Peyer's patch (tissue), 4 donors: Measurements from ENCODE around the gene TRABD2A.

Experiments used
- POLR2A ChIP-seq, 2 donors: fragments of 450-650 bp; IDR thresholded peaks; one replicate each; pipeline ENCODE4 v1.5.1; 2017; ENCODE audit warnings: antibody characterized with exemption in 2 of 2, mild to moderate bottlenecking in 2 of 2, moderate library complexity in 2 of 2
- TF ChIP-seq, protein P1 (sequence below), 6 experiments: fragments of 450-650 bp in 4 of 6; fragments of 200-600 bp in 2 of 6; sonication (generic) in 1 of 6; IDR thresholded peaks; one replicate each; pipeline ENCODE4 v1.5.1; 2017 to 2019; ENCODE audit warnings: antibody characterized with exemption in 6 of 6, mild to moderate bottlenecking in 3 of 6, moderate library complexity in 1 of 6

DNA sequence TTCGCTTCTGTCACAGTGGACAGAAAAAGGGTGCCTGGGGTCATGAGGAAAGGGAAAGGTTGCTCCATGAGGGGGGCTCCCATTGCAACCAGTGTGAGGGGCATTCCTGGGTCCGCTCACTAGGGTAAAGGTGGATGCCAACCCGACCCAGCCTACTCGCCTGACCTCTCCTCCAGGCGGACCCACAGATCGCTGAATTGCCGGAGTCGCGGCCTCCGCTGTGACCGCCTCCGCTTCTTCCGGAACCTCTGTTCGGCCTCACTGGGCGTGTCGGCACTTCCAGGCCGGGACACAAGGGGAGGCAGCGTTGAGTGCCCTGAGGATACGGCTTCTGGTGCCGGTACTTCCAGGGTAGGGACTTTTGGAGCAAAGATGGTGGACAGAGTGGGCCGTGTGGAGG is 57.1 kb downstream of the TRABD2A start:
- TF ChIP-seq, protein P1, sequence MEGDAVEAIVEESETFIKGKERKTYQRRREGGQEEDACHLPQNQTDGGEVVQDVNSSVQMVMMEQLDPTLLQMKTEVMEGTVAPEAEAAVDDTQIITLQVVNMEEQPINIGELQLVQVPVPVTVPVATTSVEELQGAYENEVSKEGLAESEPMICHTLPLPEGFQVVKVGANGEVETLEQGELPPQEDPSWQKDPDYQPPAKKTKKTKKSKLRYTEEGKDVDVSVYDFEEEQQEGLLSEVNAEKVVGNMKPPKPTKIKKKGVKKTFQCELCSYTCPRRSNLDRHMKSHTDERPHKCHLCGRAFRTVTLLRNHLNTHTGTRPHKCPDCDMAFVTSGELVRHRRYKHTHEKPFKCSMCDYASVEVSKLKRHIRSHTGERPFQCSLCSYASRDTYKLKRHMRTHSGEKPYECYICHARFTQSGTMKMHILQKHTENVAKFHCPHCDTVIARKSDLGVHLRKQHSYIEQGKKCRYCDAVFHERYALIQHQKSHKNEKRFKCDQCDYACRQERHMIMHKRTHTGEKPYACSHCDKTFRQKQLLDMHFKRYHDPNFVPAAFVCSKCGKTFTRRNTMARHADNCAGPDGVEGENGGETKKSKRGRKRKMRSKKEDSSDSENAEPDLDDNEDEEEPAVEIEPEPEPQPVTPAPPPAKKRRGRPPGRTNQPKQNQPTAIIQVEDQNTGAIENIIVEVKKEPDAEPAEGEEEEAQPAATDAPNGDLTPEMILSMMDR (IDR thresholded peaks at IDR 0.05) = no peak
- TF ChIP-seq POLR2A (IDR thresholded peaks at IDR 0.05) = no peak
